GM12874 (cell line): ENCODE data around the gene CDKAL1.

Experiments
- TF ChIP-seq, protein P1 (sequence below): IDR thresholded peaks from 2 replicates; pipeline ENCODE4 v1.5.1; 2011; ENCODE audit warnings: low read depth, mild to moderate bottlenecking, control low read depth, low read length, moderate library complexity; ENCODE audit not compliant: insufficient read depth

The CDKAL1 gene

DNA sequence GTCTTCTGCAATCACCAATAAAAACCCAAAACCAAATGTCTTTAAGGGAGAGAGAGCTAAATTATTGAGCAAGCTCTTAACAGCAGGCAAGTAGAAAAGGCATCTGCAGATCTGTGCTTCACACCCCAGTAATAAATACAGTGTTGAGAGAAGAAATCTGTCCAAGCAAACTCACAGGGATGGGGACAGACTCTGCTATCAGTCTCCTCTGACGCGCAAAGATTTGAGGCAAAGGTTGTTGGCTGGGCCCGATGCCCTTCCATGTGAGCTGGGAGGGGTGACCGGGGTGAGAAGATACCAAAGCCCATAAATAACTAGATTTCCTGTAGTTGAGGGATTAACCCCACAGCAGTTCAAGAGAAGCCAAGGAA, 744.1 kb downstream of the CDKAL1 start:
- TF ChIP-seq, protein P1, sequence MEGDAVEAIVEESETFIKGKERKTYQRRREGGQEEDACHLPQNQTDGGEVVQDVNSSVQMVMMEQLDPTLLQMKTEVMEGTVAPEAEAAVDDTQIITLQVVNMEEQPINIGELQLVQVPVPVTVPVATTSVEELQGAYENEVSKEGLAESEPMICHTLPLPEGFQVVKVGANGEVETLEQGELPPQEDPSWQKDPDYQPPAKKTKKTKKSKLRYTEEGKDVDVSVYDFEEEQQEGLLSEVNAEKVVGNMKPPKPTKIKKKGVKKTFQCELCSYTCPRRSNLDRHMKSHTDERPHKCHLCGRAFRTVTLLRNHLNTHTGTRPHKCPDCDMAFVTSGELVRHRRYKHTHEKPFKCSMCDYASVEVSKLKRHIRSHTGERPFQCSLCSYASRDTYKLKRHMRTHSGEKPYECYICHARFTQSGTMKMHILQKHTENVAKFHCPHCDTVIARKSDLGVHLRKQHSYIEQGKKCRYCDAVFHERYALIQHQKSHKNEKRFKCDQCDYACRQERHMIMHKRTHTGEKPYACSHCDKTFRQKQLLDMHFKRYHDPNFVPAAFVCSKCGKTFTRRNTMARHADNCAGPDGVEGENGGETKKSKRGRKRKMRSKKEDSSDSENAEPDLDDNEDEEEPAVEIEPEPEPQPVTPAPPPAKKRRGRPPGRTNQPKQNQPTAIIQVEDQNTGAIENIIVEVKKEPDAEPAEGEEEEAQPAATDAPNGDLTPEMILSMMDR: no peak

DNA sequence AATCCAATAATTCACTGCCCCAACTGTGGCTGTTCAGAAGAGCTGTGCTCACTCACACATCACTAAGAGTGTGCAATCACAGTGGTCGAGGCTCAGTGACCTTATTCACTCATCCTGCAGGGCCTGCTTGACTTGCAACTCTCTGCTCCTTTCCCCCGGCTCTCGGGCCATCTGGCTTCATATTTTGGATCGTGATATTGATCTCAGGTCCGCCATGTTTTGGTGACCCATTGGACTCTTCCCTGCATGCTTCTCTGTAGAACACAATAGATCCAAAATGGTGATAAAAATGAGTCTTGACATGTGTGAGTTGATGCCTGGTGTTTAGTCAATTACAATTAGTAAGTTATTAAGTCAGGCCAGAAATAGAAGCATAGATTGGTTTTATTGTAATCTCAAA, 745.4 kb downstream of the CDKAL1 start:
- TF ChIP-seq, protein P1: no peak

DNA sequence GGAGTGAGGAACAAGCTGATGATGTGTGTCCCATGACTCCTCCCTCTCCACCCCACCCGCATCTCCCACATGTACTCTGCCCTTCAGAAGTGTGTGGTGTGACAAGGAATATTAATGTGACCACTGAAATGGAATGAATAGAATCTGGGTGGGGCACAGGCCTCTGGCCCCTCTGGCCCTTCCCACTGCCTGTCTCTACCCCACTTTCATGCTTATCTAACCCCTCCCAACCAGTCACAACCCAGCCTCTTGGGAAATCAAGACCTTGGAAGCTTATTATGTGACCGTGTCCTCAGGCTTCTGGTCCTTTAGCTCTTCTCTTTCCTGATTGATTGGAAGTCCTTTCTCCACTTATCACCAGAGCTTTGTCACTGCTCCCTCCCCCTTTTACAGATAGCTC, 747.1 kb downstream of the CDKAL1 start:
- TF ChIP-seq, protein P1: no peak
